PC-3 (cell line): ENCODE results near the gene PTHLH. TPM values are rescaled to one million over a fixed set of nuclear protein-coding genes. Genes with fewer than 3 reads are reported as not detected.

Source experiments
- ATAC-seq: fragments of 200-7000 bp; cut with Tn5 transposase; 2 replicates; pipeline ENCODE4 v1.9.1; 2020; ENCODE audit warnings: mild to moderate bottlenecking, moderate library complexity
- BruUV-seq: library from RNA; stranded (reverse); fragments of 400-500 nt; replicated peaks from 2 replicates; lab custom pipeline; 2021; lab: Mats Ljungman, UMichigan
- CTCF ChIA-PET: fragments of 300-600 bp; sonication (Branson Sonifier 250); formaldehyde crosslinking; loops from one replicate; lab custom pipeline; 2022; ENCODE audit warnings: antibody characterized with exemption; lab: Charles Lee
- POLR2A ChIA-PET: fragments of 300-600 bp; sonication (Branson Sonifier 250); formaldehyde crosslinking; loops from one replicate; lab custom pipeline; 2022; ENCODE audit warnings: antibody characterized with exemption; ENCODE audit not compliant: unreplicated experiment; lab: Charles Lee
- DNase-seq: peaks from one replicate; pipeline ENCODE4 v3.0.0-alpha.2; 2015
- H2AFZ ChIP-seq: fragments of 300-600 bp; sonication (generic); 2 replicates; pipeline ENCODE4 v1.6.0; 2016; ENCODE audit warnings: antibody characterized with exemption, low read length
- H3F3A ChIP-seq: fragments of 300-600 bp; sonication (generic); one replicate; pipeline ENCODE4 v1.6.0; 2017; ENCODE audit warnings: antibody characterized with exemption, low read length, control low read depth, mild to moderate bottlenecking; ENCODE audit not compliant: unreplicated experiment
- H3K27ac ChIP-seq: fragments of 300-600 bp; sonication (generic); 2 replicates; pipeline ENCODE4 v1.5.1; 2016; ENCODE audit warnings: mild to moderate bottlenecking, low read length
- H3K27me3 ChIP-seq: fragments of 300-600 bp; sonication (generic); 2 replicates; pipeline ENCODE4 v1.6.1; 2016; ENCODE audit warnings: low read length, mixed read lengths
- H3K36me3 ChIP-seq: fragments of 300-600 bp; sonication (generic); 2 replicates; pipeline ENCODE4 v1.6.1; 2016; ENCODE audit warnings: low read depth, mixed run types, low read length, mixed read lengths
- H3K4me1 ChIP-seq: fragments of 300-600 bp; sonication (generic); 2 replicates; pipeline ENCODE4 v1.5.1; 2016; ENCODE audit warnings: low read length; ENCODE audit not compliant: insufficient read depth
- H3K4me2 ChIP-seq: fragments of 300-600 bp; sonication (generic); 2 replicates; pipeline ENCODE4 v1.6.0; 2016; ENCODE audit warnings: low read length
- H3K4me3 ChIP-seq: fragments of 300-600 bp; sonication (generic); 2 replicates; pipeline ENCODE4 v1.5.1; 2016; ENCODE audit warnings: mild to moderate bottlenecking, low read length, mixed read lengths
- H3K79me2 ChIP-seq: fragments of 300-600 bp; sonication (generic); 2 replicates; pipeline ENCODE4 v1.6.1; 2017; ENCODE audit warnings: low read length, mixed read lengths
- H3K9ac ChIP-seq: fragments of 300-600 bp; sonication (generic); 2 replicates; pipeline ENCODE4 v1.6.0; 2016; ENCODE audit warnings: mild to moderate bottlenecking, low read length
- H3K9me2 ChIP-seq: fragments of 300-600 bp; sonication (generic); replicated peaks from 2 replicates; pipeline ENCODE4 v1.6.1; 2016; ENCODE audit warnings: mixed run types, low read length, mixed read lengths
- H3K9me3 ChIP-seq: fragments of 300-600 bp; sonication (generic); 2 replicates; pipeline ENCODE4 v1.6.1; 2016; ENCODE audit warnings: low read length, mixed read lengths
- H4K20me1 ChIP-seq: fragments of 300-600 bp; sonication (generic); 2 replicates; pipeline ENCODE4 v1.6.1; 2016; ENCODE audit warnings: low read length, mixed read lengths
- EZH2 ChIP-seq: fragments of 300-600 bp; sonication (generic); IDR thresholded peaks from one replicate; pipeline ENCODE4 v1.6.1; 2017; ENCODE audit warnings: antibody characterized with exemption, mild to moderate bottlenecking, low read length; ENCODE audit not compliant: unreplicated experiment
- EZH2phosphoT487 ChIP-seq: fragments of 300-600 bp; sonication (generic); IDR thresholded peaks from 2 replicates; pipeline ENCODE4 v1.6.1; 2018; ENCODE audit warnings: mild to moderate bottlenecking, antibody characterized with exemption, low read length, borderline replicate concordance
- intact Hi-C: fragments of 100-400 bp; cut with micrococcal nuclease; formaldehyde crosslinking; loops from 2 replicates; pipeline ENCODE4 v1.9.0; 2023
- total RNA-seq: library from RNA; depleted of rRNA; stranded (reverse); fragments of >200 nt; gene quantifications from 2 replicates; pipeline ENCODE4 v1.2.3, GENCODE V29; 2014; rRNA removed
- TF ChIP-seq, protein P1 (sequence below): fragments of 300-600 bp; sonication (generic); conservative IDR thresholded peaks from 2 replicates; pipeline ENCODE4 v1.5.1; 2017; ENCODE audit warnings: antibody characterized with exemption, low read depth, mild to moderate bottlenecking, low read length

PTHLH gene
- total RNA-seq, 1 experiment from 2014 or later: 383 TPM

DNA sequence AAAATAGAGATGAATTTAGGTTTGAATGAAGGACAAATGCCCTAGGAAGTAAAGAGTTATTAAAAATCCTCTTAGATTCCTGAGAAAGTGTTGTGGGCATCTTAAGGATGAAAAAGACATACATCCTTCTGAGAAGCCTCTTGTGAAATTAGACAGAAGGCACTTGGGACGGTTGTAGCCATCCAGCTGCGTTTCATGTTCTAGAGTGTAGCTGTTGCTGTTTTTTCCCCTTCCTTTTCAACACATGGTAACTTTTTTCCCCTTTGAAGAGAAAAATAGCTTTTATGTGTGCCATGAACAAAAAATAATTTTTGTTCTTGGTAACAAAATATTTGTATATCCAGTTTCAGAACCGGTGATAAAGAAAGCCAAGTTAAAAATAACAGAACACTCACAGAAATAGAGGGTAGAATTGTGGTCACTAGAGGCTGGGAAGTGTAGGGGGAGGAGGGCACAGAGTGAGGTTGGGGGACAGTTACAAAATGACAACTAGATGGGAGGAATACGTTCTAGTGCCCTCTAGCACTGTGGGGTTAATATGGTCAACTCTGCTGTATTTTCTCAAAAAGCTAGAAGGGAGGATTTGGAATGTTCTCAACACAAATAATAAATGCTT lies 58.4 kb downstream of the PTHLH start:
- Histone ChIP-seq H4K20me1 (no peaks in the 10 kb centered on the region), H3F3A (no peaks in the 10 kb centered on the region), H3K36me3 (no peaks in the 10 kb centered on the region), H3K4me1 (peaks cover 9% of the 10 kb centered on the region), H3K9me3 (no peaks in the 10 kb centered on the region), H3K4me2 (no peak overlapping the region), H3K79me2 (no peaks in the 10 kb centered on the region), H3K27ac (no peak overlapping the region), H3K4me3 (no peak overlapping the region), H2AFZ (no peak overlapping the region), H3K9me2 (no peaks in the 10 kb centered on the region), H3K27me3 (no peaks in the 10 kb centered on the region), H3K9ac (no peak overlapping the region)
- BruUV-seq: no TSS peak
- DNase-seq (no peak), ATAC-seq (no peak)
- TF ChIP-seq, protein P1, sequence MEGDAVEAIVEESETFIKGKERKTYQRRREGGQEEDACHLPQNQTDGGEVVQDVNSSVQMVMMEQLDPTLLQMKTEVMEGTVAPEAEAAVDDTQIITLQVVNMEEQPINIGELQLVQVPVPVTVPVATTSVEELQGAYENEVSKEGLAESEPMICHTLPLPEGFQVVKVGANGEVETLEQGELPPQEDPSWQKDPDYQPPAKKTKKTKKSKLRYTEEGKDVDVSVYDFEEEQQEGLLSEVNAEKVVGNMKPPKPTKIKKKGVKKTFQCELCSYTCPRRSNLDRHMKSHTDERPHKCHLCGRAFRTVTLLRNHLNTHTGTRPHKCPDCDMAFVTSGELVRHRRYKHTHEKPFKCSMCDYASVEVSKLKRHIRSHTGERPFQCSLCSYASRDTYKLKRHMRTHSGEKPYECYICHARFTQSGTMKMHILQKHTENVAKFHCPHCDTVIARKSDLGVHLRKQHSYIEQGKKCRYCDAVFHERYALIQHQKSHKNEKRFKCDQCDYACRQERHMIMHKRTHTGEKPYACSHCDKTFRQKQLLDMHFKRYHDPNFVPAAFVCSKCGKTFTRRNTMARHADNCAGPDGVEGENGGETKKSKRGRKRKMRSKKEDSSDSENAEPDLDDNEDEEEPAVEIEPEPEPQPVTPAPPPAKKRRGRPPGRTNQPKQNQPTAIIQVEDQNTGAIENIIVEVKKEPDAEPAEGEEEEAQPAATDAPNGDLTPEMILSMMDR: no peak
- TF ChIP-seq EZH2 (no peak), EZH2phosphoT487 (no peak)
- intact Hi-C loops: no loop called here
- POLR2A ChIA-PET: interaction anchor here (0.7 kb wide), 1 partner anchor 391 kb away, joined by 6 read pairs; no protein-coding TSS in a partner anchor
- CTCF ChIA-PET: interaction anchor here (0.5 kb wide), 1 partner anchor 22 kb away, joined by 3 read pairs; no protein-coding TSS in a partner anchor

GRCh38 chr12:27911397-27911796 lies 61.1 kb downstream of the PTHLH start:
- Histone ChIP-seq H2AFZ (no peak overlapping the region), H3K9me2 (no peaks in the 10 kb centered on the region), H3K4me3 (no peak overlapping the region), H3K79me2 (no peaks in the 10 kb centered on the region), H3K27me3 (no peaks in the 10 kb centered on the region), H3K27ac (no peak overlapping the region), H3K4me2 (no peak overlapping the region; the same call in 1 of the 2 replicates), H3K4me1 (peaks cover 35% of the 10 kb centered on the region), H4K20me1 (no peaks in the 10 kb centered on the region), H3K9ac (no peak overlapping the region), H3F3A (no peaks in the 10 kb centered on the region), H3K36me3 (no peaks in the 10 kb centered on the region), H3K9me3 (no peaks in the 10 kb centered on the region)
- intact Hi-C loops: no loop called here
- ATAC-seq: peak; percentile 52
- DNase-seq: peak; percentile 70
- BruUV-seq: no TSS peak
- no peak for TF ChIP-seq EZH2phosphoT487
- TF ChIP-seq EZH2: no peak
- TF ChIP-seq, protein P1: no peak
- POLR2A ChIA-PET: no interaction called here
- CTCF ChIA-PET: no interaction called here

Other genes with a start within 250 kb of the PTHLH start
- 74.2 and 82.6 TPM in 2 replicates for gene KLHL42, start 192.5 kb downstream of the PTHLH start, total RNA-seq
- 1.9 and 4.1 TPM in 2 replicates for gene MANSC4, start 192.5 kb downstream of the PTHLH start, total RNA-seq
- 15.7 and 22.2 TPM in 2 replicates for gene CCDC91, start 217.7 kb upstream of the PTHLH start, total RNA-seq